Calu3 (cell line): ENCODE results near the gene LACTB. TPM values are rescaled to one million over a fixed set of nuclear protein-coding genes. Genes with fewer than 3 reads are reported as not detected.

Experiments
- Bru-seq: library from RNA; stranded (reverse); fragments of 400-500 nt; gene quantifications from one replicate; lab custom pipeline; 2021; lab: Mats Ljungman, UMichigan
- BruChase-seq, 2 experiments: library from RNA; stranded (reverse); fragments of 400-500 nt; gene quantifications; one replicate each; lab custom pipeline; 2021; lab: Mats Ljungman, UMichigan
- BruUV-seq: library from RNA; stranded (reverse); fragments of 400-500 nt; replicated peaks from 2 replicates; lab custom pipeline; 2021; lab: Mats Ljungman, UMichigan
- CTCF ChIA-PET: fragments of 300-600 bp; sonication (Branson Sonifier 250); formaldehyde crosslinking; loops from one replicate; lab custom pipeline; 2022; ENCODE audit warnings: antibody characterized with exemption; lab: Charles Lee
- DNase-seq: peaks from one replicate; pipeline ENCODE4 v3.0.0; 2022
- H3K27ac Mint-ChIP-seq: one replicate; pipeline ENCODE4 v1.8.0; 2022; ENCODE audit warnings: mixed read lengths; ENCODE audit not compliant: unreplicated experiment
- H3K27me3 Mint-ChIP-seq: one replicate; pipeline ENCODE4 v1.8.0; 2022; ENCODE audit warnings: mixed read lengths; ENCODE audit not compliant: unreplicated experiment
- H3K36me3 Mint-ChIP-seq: one replicate; pipeline ENCODE4 v1.8.0; 2022; ENCODE audit warnings: mild to moderate bottlenecking, moderate library complexity, mixed read lengths; ENCODE audit not compliant: insufficient read depth, unreplicated experiment
- H3K4me1 Mint-ChIP-seq: one replicate; pipeline ENCODE4 v1.8.0; 2022; ENCODE audit warnings: mild to moderate bottlenecking, low read depth, mixed read lengths; ENCODE audit not compliant: unreplicated experiment
- H3K4me3 Mint-ChIP-seq: one replicate; pipeline ENCODE4 v1.8.0; 2022; ENCODE audit warnings: mild to moderate bottlenecking, low read depth, moderate library complexity, mixed read lengths; ENCODE audit not compliant: unreplicated experiment
- H3K9me3 Mint-ChIP-seq: one replicate; pipeline ENCODE4 v1.8.0; 2022; ENCODE audit warnings: low read depth, mixed read lengths; ENCODE audit not compliant: unreplicated experiment
- intact Hi-C: fragments of 100-400 bp; cut with micrococcal nuclease; formaldehyde crosslinking; loops from one replicate; pipeline ENCODE4 v1.10.0; 2022; ENCODE audit not compliant: unreplicated experiment
- long read RNA-seq: library from polyadenylated mRNA; stranded (forward); transcript quantifications from one replicate; pipeline ENCODE4 v2.0.0, GENCODE V29; 2022
- total RNA-seq: library from RNA; stranded (reverse); gene quantifications from 2 replicates; pipeline ENCODE4 v1.2.3, GENCODE V29; 2022
- TF ChIP-seq, protein P1 (sequence below): fragments of 200-600 bp; IDR thresholded peaks from one replicate; pipeline ENCODE4 v1.8.0; 2022; ENCODE audit warnings: antibody characterized with exemption; ENCODE audit not compliant: unreplicated experiment

Gene LACTB, protein sequence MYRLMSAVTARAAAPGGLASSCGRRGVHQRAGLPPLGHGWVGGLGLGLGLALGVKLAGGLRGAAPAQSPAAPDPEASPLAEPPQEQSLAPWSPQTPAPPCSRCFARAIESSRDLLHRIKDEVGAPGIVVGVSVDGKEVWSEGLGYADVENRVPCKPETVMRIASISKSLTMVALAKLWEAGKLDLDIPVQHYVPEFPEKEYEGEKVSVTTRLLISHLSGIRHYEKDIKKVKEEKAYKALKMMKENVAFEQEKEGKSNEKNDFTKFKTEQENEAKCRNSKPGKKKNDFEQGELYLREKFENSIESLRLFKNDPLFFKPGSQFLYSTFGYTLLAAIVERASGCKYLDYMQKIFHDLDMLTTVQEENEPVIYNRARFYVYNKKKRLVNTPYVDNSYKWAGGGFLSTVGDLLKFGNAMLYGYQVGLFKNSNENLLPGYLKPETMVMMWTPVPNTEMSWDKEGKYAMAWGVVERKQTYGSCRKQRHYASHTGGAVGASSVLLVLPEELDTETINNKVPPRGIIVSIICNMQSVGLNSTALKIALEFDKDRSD
- total RNA-seq (16.1 and 17.3 TPM in 2 replicates), Bru-seq, nascent RNA (percentile 71 among the genes with signal in this experiment), BruChase-seq, experiment 1, labeled RNA remaining after a 6-hour chase (percentile 70 among the genes with signal in this experiment), BruChase-seq, experiment 2, labeled RNA remaining after a 2-hour chase (percentile 72 among the genes with signal in this experiment)
- long read RNA-seq, transcript LACTB-201 (6 exons, 1,972 nt) = major isoform, 18 of 28 reads
- long read RNA-seq, partial matches to known transcripts = 0 of 28 reads
- long read RNA-seq, other reads (novel, unspliced or antisense) = 8 of 28 reads

DNA sequence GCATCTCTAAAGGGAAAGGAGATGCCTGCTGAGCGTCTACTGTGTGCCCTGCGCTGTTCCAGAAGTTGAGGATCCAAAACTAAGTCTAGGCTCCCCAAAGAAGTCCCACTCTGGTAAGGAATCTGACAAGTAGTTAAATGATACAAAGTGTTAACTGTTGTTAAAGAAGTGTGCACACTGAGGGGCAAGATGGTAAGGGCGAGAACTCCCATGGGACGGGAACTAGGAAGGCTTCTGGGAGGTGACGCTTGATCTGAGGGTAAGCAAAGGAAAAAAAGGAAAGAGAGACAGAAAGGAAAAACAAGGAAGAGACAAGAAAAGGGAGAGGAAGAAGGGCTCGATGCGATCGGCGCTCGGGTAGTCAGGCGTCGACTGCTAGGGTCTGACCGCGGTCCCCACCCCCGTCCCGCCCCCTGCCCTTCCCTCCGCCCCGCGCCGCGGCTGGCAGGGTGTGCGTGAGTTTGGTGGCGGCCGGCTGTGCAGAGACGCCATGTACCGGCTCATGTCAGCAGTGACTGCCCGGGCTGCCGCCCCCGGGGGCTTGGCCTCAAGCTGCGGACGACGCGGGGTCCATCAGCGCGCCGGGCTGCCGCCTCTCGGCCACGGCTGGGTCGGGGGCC, at the start of gene LACTB:
LACTB (plus strand) TSS at position 480 of the 620 bp plus-strand sequence; CDS start at position 491, 11 bp downstream.
- Mint-ChIP-seq H3K27ac (peak within 1 kb of the TSS; percentile 66), H3K4me1 (peaks cover 24% of the 10 kb centered on the region), H3K27me3 (no peaks in the 10 kb centered on the region), H3K9me3 (peaks cover 11% of the 10 kb centered on the region), H3K4me3 (peak within 1 kb of the TSS; percentile 70), H3K36me3 (peaks cover 18% of the 10 kb centered on the region)
- intact Hi-C loops = loop anchor here (5.0 kb wide), 1 partner anchor 36 kb away; the partner anchor contains the start of gene RPS27L
- no TSS peak for BruUV-seq
- CTCF ChIA-PET = no interaction called here
- DNase-seq = peak; percentile 88
- TF ChIP-seq, protein P1, sequence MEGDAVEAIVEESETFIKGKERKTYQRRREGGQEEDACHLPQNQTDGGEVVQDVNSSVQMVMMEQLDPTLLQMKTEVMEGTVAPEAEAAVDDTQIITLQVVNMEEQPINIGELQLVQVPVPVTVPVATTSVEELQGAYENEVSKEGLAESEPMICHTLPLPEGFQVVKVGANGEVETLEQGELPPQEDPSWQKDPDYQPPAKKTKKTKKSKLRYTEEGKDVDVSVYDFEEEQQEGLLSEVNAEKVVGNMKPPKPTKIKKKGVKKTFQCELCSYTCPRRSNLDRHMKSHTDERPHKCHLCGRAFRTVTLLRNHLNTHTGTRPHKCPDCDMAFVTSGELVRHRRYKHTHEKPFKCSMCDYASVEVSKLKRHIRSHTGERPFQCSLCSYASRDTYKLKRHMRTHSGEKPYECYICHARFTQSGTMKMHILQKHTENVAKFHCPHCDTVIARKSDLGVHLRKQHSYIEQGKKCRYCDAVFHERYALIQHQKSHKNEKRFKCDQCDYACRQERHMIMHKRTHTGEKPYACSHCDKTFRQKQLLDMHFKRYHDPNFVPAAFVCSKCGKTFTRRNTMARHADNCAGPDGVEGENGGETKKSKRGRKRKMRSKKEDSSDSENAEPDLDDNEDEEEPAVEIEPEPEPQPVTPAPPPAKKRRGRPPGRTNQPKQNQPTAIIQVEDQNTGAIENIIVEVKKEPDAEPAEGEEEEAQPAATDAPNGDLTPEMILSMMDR = no peak

DNA sequence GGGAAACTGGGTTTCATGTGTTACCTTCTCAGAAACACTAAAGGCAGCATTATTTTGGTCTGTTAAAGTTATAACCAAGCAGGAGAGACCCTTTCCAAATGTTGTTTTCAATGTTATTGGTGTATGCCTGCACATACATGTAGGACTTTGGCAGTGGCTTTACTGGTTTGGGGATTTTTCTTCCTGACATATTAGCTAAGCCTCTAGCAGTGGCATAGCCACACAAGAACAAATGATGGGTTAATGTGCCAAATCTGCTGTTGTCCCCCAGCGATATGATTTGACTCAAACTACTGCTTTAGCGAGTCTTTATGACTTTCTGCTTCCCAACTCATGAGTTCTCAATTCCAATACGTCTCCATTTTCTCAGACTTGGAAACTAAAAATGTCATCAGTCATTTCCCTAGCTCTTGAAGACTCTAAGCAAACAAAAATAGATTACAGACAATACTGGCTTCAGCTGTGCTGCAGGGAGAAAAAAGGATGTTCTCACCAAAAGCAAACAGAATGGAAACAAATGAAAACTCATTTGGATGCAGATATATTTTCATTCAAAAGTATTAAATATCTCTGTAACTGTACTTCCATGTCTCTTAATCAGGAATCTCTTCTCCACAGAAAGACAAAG, 49.5 kb upstream of the LACTB start:
- H3K36me3 Mint-ChIP-seq = peaks cover 70% of the 10 kb centered on the region
- H3K27ac Mint-ChIP-seq = peak overlapping the region; percentile 86
- TF ChIP-seq, protein P1 = no peak
- intact Hi-C loops = no loop called here
- peaks cover 40% of the 10 kb centered on the region for H3K4me1 Mint-ChIP-seq
- no peak for DNase-seq
- CTCF ChIA-PET = no interaction called here
- no TSS peak for BruUV-seq
- no peak overlapping the region for H3K4me3 Mint-ChIP-seq
- no peaks in the 10 kb centered on the region for H3K9me3 Mint-ChIP-seq
- no peaks in the 10 kb centered on the region for H3K27me3 Mint-ChIP-seq

DNA sequence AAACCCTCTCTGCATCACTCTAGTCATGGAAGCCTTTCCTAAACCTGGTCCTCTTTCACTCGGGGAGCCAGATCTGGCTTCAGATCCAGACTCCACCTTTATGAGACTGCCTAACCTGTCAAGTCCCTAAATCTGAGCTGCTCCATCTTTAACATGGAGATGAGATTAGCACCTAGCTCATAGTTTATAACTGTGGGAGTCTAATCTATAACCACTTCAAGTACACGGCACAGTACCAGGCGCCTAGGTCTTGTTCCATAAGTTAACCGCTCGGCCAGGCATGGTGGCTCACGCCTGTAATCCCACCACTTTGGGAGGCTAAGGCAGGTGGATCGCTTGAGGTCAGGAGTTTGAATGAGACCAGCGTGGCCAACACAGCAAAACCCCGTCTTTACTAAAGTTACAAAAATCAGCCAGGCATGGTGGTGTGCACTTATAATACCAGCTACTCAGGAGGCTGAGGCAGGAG, 48.8 kb upstream of the LACTB start:
- Mint-ChIP-seq H3K36me3 (peaks cover 63% of the 10 kb centered on the region), H3K4me3 (no peak overlapping the region), H3K27ac (peak overlapping the region; percentile 62), H3K9me3 (no peaks in the 10 kb centered on the region), H3K4me1 (peaks cover 37% of the 10 kb centered on the region), H3K27me3 (no peaks in the 10 kb centered on the region)
- intact Hi-C loops = no loop called here
- CTCF ChIA-PET = interaction anchor here (0.5 kb wide), 1 partner anchor 21 kb away, joined by 3 read pairs; no protein-coding TSS in a partner anchor
- TF ChIP-seq, protein P1 = no peak
- no peak for DNase-seq
- no TSS peak for BruUV-seq
